ENCODE data around the gene CPPED1. TPM values are rescaled to one million over a fixed set of nuclear protein-coding genes. Genes with fewer than 3 reads are reported as not detected.
A peak's percentile ranks its signal among the peaks of the same experiment; 100 is the strongest.
"Not testable (repeated sequence)": the region's sequence is repeated elsewhere in the genome, so short reads cannot be mapped to it uniquely, and the experiment has no call there.

CPPED1 gene
- total and polyA plus RNA-seq, 2 donors (not counting 1 experiment from before 2014, with no cell fraction given): 7.4 to 19.8 TPM

DNA sequence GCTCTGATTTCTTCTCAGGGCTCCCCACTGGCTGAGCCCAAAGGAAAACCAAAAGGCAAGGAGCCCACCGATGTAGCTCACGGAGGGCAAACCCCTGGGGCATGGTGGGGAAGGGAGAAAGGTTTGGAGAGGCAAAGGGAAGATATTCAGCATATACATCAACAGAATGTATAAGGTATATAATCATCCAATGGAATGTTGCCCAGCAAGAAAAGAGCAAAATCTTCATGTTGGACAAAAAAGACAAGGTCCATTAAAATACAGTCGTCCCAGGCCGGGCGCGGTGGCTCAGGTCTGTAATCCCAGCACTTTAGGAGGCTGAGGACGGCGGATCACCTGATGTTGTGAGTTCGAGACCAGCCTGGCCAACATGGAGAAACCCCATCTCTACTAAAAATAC, 1.6 kb downstream of the CPPED1 start:
- H3K9ac ChIP-seq (ENCODE audit: insufficient read depth, low read length): no peak overlapping the region
- no peak for TF ChIP-seq EZH2 (IDR thresholded peaks at IDR 0.05; ENCODE audit: low read length, missing control alignments)
- no peak for TF ChIP-seq CTCF (conservative IDR thresholded peaks at IDR 0.05 in 1 of 2, IDR thresholded peaks at IDR 0.05 in 1 of 2; ENCODE audit: low read depth in 1 of 2, low read length in 2 of 2)
- no peak for DNase-seq (ENCODE audit: low read depth in 2 of 2)
- H3K27ac ChIP-seq (ENCODE audit: insufficient read depth, low read length): peak overlapping the region; percentile 59
- no peaks in the 10 kb centered on the region for H4K20me1 ChIP-seq (ENCODE audit: control insufficient read depth, extremely low read depth, insufficient read depth, low read length)
- peaks cover 6% of the 10 kb centered on the region for H3K79me2 ChIP-seq (ENCODE audit: control insufficient read depth, insufficient read depth, low read length)
- H3K27me3 ChIP-seq (ENCODE audit: control insufficient read depth, insufficient read depth, low read length): no peaks in the 10 kb centered on the region
- peak overlapping the region in 1 of 4 experiments; percentile 22 for H3K4me3 ChIP-seq (replicated peaks in 1 of 4; ENCODE audit: control extremely low read depth in 1 of 4, insufficient read depth in 1 of 4, low read depth in 3 of 4, low read length in 4 of 4)
- no peaks in the 10 kb centered on the region for H3K36me3 ChIP-seq (ENCODE audit: control insufficient read depth, insufficient read depth, low read length)
- peaks cover 8% of the 10 kb centered on the region for H3K4me1 ChIP-seq (ENCODE audit: control insufficient read depth, extremely low read depth, insufficient read depth, low read length)
- H2AFZ ChIP-seq (ENCODE audit: low read length): no peak overlapping the region
- H3K4me2 ChIP-seq (ENCODE audit: extremely low read depth, insufficient read depth, low read length): peak overlapping the region; percentile 71
- H3K9me3 ChIP-seq (ENCODE audit: control insufficient read depth, insufficient read depth, low read depth, low read length): no peaks in the 10 kb centered on the region

DNA sequence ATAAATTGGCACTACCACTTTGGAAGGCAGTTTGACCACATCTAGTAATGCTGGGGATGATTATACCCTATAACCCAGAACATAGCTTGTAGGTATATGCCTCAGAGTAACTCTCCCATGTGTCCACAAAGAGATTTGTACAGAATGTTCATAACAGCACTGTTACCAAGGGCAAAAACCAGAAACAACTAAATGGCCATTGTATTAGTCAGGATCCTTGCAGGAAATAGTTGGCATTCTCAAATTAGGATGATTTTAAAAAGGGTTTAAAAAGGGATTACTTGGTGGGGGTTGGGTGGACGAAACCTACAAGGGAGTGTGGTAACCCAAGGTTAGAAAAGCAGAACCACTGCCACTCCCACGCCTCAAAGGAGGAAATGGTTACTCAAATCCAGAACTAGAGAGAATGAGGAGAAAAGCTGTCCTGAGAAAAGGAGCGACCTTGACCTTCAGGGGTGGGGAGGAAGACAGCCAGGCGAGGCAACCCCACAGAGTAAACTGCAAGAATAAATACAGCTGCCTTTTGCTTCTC, 2.1 kb downstream of the CPPED1 start:
- Histone ChIP-seq H3K9me3 (ENCODE audit: control insufficient read depth, insufficient read depth, low read depth, low read length) (no peaks in the 10 kb centered on the region), H3K4me3 (replicated peaks in 1 of 4; ENCODE audit: control extremely low read depth in 1 of 4, insufficient read depth in 1 of 4, low read depth in 3 of 4, low read length in 4 of 4) (peak overlapping the region in 1 of 4 experiments; percentile 22), H3K27me3 (ENCODE audit: control insufficient read depth, insufficient read depth, low read length) (no peaks in the 10 kb centered on the region), H3K4me1 (ENCODE audit: control insufficient read depth, extremely low read depth, insufficient read depth, low read length) (peaks cover 8% of the 10 kb centered on the region), H4K20me1 (ENCODE audit: control insufficient read depth, extremely low read depth, insufficient read depth, low read length) (no peaks in the 10 kb centered on the region), H3K27ac (ENCODE audit: insufficient read depth, low read length) (peak overlapping the region; percentile 59), H2AFZ (ENCODE audit: low read length) (no peak overlapping the region), H3K79me2 (ENCODE audit: control insufficient read depth, insufficient read depth, low read length) (peaks cover 6% of the 10 kb centered on the region), H3K36me3 (ENCODE audit: control insufficient read depth, insufficient read depth, low read length) (no peaks in the 10 kb centered on the region), H3K4me2 (ENCODE audit: extremely low read depth, insufficient read depth, low read length) (peak overlapping the region; percentile 71), H3K9ac (ENCODE audit: insufficient read depth, low read length) (no peak overlapping the region)
- DNase-seq (ENCODE audit: low read depth in 2 of 2): peak; percentile 33 to 69
- no peak for TF ChIP-seq EZH2 (IDR thresholded peaks at IDR 0.05; ENCODE audit: low read length, missing control alignments)
- no peak for TF ChIP-seq CTCF (conservative IDR thresholded peaks at IDR 0.05 in 1 of 2, IDR thresholded peaks at IDR 0.05 in 1 of 2; ENCODE audit: low read depth in 1 of 2, low read length in 2 of 2)

DNA sequence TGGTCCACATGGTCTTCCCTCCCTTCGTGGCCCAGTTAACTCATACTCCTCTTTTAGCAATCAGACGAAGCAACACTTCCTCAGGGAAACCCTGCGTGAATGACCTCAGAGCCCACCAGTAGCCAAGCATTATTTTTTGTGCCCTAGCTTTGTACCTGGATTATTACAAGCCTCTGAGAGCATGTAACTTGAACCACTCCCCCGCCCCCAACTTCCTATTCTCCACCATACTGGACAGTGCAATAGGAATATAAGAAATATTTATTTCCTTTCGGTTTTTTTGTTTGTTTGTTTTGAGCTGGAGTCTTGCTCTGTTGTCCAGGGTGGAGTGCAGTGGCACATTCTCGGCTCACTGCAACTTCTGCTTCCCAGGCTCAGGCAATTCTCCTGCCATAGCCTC, 2.9 kb downstream of the CPPED1 start:
- no peaks in the 10 kb centered on the region for H3K9me3 ChIP-seq (ENCODE audit: control insufficient read depth, insufficient read depth, low read depth, low read length)
- H4K20me1 ChIP-seq (ENCODE audit: control insufficient read depth, extremely low read depth, insufficient read depth, low read length): no peaks in the 10 kb centered on the region
- no peak overlapping the region for H3K9ac ChIP-seq (ENCODE audit: insufficient read depth, low read length)
- H3K4me3 ChIP-seq (replicated peaks in 1 of 4; ENCODE audit: control extremely low read depth in 1 of 4, insufficient read depth in 1 of 4, low read depth in 3 of 4, low read length in 4 of 4): no peak overlapping the region
- TF ChIP-seq CTCF (conservative IDR thresholded peaks at IDR 0.05 in 1 of 2, IDR thresholded peaks at IDR 0.05 in 1 of 2; ENCODE audit: low read depth in 1 of 2, low read length in 2 of 2): no peak
- no peak for TF ChIP-seq EZH2 (IDR thresholded peaks at IDR 0.05; ENCODE audit: low read length, missing control alignments)
- no peak for DNase-seq (ENCODE audit: low read depth in 2 of 2)
- H3K27me3 ChIP-seq (ENCODE audit: control insufficient read depth, insufficient read depth, low read length): no peaks in the 10 kb centered on the region
- H3K4me1 ChIP-seq (ENCODE audit: control insufficient read depth, extremely low read depth, insufficient read depth, low read length): peaks cover 8% of the 10 kb centered on the region
- no peak overlapping the region for H3K27ac ChIP-seq (ENCODE audit: insufficient read depth, low read length)
- no peak overlapping the region for H2AFZ ChIP-seq (ENCODE audit: low read length)
- H3K79me2 ChIP-seq (ENCODE audit: control insufficient read depth, insufficient read depth, low read length): peaks cover 6% of the 10 kb centered on the region
- H3K4me2 ChIP-seq (ENCODE audit: extremely low read depth, insufficient read depth, low read length): no peak overlapping the region
- no peaks in the 10 kb centered on the region for H3K36me3 ChIP-seq (ENCODE audit: control insufficient read depth, insufficient read depth, low read length)

- not testable (repeated sequence) for H3K4me1 ChIP-seq (ENCODE audit: control insufficient read depth, extremely low read depth, insufficient read depth, low read length); H2AFZ ChIP-seq (ENCODE audit: low read length); H3K36me3 ChIP-seq (ENCODE audit: control insufficient read depth, insufficient read depth, low read length); H3K27me3 ChIP-seq (ENCODE audit: control insufficient read depth, insufficient read depth, low read length); H4K20me1 ChIP-seq (ENCODE audit: control insufficient read depth, extremely low read depth, insufficient read depth, low read length); H3K4me2 ChIP-seq (ENCODE audit: extremely low read depth, insufficient read depth, low read length); DNase-seq (ENCODE audit: low read depth in 2 of 2); H3K27ac ChIP-seq (ENCODE audit: insufficient read depth, low read length); H3K9ac ChIP-seq (ENCODE audit: insufficient read depth, low read length); H3K9me3 ChIP-seq (ENCODE audit: control insufficient read depth, insufficient read depth, low read depth, low read length); H3K4me3 ChIP-seq (replicated peaks in 1 of 4; ENCODE audit: control extremely low read depth in 1 of 4, insufficient read depth in 1 of 4, low read depth in 3 of 4, low read length in 4 of 4); H3K79me2 ChIP-seq (ENCODE audit: control insufficient read depth, insufficient read depth, low read length)
Observed at GRCh38 chr16:12799996-12800395, 3.7 kb downstream of the CPPED1 start.

Data from fibroblast of lung (primary cell).